HepG2 (cell line): Measurements from ENCODE around the gene UBR3.

Experiments used
- CTCF ChIP-seq: sonication (generic); formaldehyde crosslinking; IDR thresholded peaks from 2 replicates; pipeline ENCODE4 v1.5.0; 2020; ENCODE audit warnings: mild to moderate bottlenecking, missing genetic modification reagents, moderate library complexity
- DR1 ChIP-seq: sonication (generic); formaldehyde crosslinking; IDR thresholded peaks from 2 replicates; pipeline ENCODE4 v1.8.0; 2021; ENCODE audit warnings: mild to moderate bottlenecking, missing genetic modification reagents, inconsistent platforms
- EP300 ChIP-seq, 3 experiments: sonication (generic) in 1 of 3; formaldehyde crosslinking in 1 of 3; IDR thresholded peaks; 2 replicates each; pipeline versions ENCODE4 v1.5.1 to v1.6.1; 2011 to 2020; ENCODE audit warnings: low read depth in 2 of 3, low read length in 2 of 3, borderline replicate concordance in 1 of 3, improper control_type of control experiment in 1 of 3, mild to moderate bottlenecking in 1 of 3, missing genetic modification reagents in 1 of 3, moderate library complexity in 1 of 3
- EZH2 ChIP-seq: conservative IDR thresholded peaks from 2 replicates; pipeline ENCODE4 v1.6.1; 2012; ENCODE audit warnings: mild to moderate bottlenecking, low read depth, low read length, moderate library complexity
- LBX2 ChIP-seq: sonication (generic); formaldehyde crosslinking; IDR thresholded peaks from 2 replicates; pipeline ENCODE4 v1.5.0; 2020; ENCODE audit warnings: missing genetic modification reagents, mild to moderate bottlenecking, borderline replicate concordance
- MAZ ChIP-seq, 2 experiments: sonication (generic) in 1 of 2; formaldehyde crosslinking in 1 of 2; IDR thresholded peaks; 2 replicates each; pipeline versions ENCODE4 v1.5.0 to v1.6.1; 2012 to 2020; ENCODE audit warnings: low read depth in 2 of 2, mild to moderate bottlenecking in 2 of 2, borderline replicate concordance in 1 of 2, improper control_type of control experiment in 1 of 2, low read length in 1 of 2, missing genetic modification reagents in 1 of 2, moderate library complexity in 1 of 2
- MTF1 ChIP-seq: sonication (generic); formaldehyde crosslinking; IDR thresholded peaks from 2 replicates; pipeline ENCODE4 v1.5.0; 2020; ENCODE audit warnings: missing genetic modification reagents
- USF2 ChIP-seq, 2 experiments: sonication (generic) in 1 of 2; formaldehyde crosslinking in 1 of 2; IDR thresholded peaks; 2 replicates each; pipeline versions ENCODE4 v1.5.1 to v1.6.1; 2011 to 2020; ENCODE audit warnings: borderline replicate concordance in 1 of 2, low read depth in 1 of 2, low read length in 1 of 2, mild to moderate bottlenecking in 1 of 2, missing genetic modification reagents in 1 of 2, moderate library complexity in 1 of 2
- ZNF556 ChIP-seq: sonication (generic); formaldehyde crosslinking; IDR thresholded peaks from 2 replicates; pipeline ENCODE4 v1.4.0; 2020; ENCODE audit warnings: mild to moderate bottlenecking, missing genetic modification reagents, borderline replicate concordance
- ZNF629 ChIP-seq: sonication (generic); formaldehyde crosslinking; conservative IDR thresholded peaks from 2 replicates; pipeline ENCODE4 v1.5.0; 2020; ENCODE audit warnings: missing genetic modification reagents
- ZNF792 ChIP-seq: IDR thresholded peaks from 2 replicates; pipeline ENCODE4 v1.6.1; 2016
- TF ChIP-seq, protein P1 (sequence below): sonication (generic); formaldehyde crosslinking; IDR thresholded peaks from 2 replicates; pipeline ENCODE4; 2020; ENCODE audit warnings: missing genetic modification reagents, mild to moderate bottlenecking, borderline replicate concordance
- TF ChIP-seq, protein P2 (sequence below): sonication (generic); formaldehyde crosslinking; IDR thresholded peaks from 2 replicates; pipeline ENCODE4 v1.4.0; 2020; ENCODE audit warnings: missing genetic modification reagents, borderline replicate concordance

DNA sequence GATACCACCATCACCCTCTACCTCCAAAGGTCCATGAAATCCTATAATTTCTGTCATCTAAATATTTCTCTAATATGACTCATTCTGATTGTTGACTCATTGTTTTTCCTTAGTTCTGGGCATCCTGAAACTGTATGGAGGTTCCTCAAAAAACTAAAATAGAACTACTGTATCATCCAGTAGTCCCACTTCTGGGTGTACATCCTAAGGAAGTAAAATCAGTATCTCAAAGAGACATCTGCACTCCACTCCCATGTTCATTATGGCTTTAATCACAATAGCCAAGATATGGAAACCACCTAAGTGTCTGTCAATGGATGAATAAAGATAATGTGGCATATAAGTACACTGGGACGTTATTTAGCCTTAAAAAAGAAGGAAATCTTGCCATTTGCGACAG lies 224.9 kb downstream of the UBR3 start:
- TF ChIP-seq DR1 (no peak), ZNF792 (CRISPR knock-in tag) (no peak), CTCF (CRISPR knock-in tag) (no peak), ZNF556 (CRISPR knock-in tag) (no peak), USF2 (IDR thresholded peaks at IDR 0.05; ENCODE audit: low read depth, low read length) (no peak), USF2 (CRISPR knock-in tag; IDR thresholded peaks at IDR 0.05; ENCODE audit: borderline replicate concordance) (no peak), LBX2 (CRISPR knock-in tag) (no peak), MTF1 (CRISPR knock-in tag) (no peak), MAZ (IDR thresholded peaks at IDR 0.05; ENCODE audit: borderline replicate concordance, low read depth, low read length) (no peak), MAZ (CRISPR knock-in tag; IDR thresholded peaks at IDR 0.05; ENCODE audit: low read depth) (no peak), ZNF629 (CRISPR knock-in tag) (no peak), EP300 (IDR thresholded peaks at IDR 0.05; ENCODE audit: low read depth in 2 of 2, low read length in 2 of 2) (no peak), EP300 (CRISPR knock-in tag; IDR thresholded peaks at IDR 0.05; ENCODE audit: borderline replicate concordance) (no peak), EZH2 (no peak)
- TF ChIP-seq, protein P1, sequence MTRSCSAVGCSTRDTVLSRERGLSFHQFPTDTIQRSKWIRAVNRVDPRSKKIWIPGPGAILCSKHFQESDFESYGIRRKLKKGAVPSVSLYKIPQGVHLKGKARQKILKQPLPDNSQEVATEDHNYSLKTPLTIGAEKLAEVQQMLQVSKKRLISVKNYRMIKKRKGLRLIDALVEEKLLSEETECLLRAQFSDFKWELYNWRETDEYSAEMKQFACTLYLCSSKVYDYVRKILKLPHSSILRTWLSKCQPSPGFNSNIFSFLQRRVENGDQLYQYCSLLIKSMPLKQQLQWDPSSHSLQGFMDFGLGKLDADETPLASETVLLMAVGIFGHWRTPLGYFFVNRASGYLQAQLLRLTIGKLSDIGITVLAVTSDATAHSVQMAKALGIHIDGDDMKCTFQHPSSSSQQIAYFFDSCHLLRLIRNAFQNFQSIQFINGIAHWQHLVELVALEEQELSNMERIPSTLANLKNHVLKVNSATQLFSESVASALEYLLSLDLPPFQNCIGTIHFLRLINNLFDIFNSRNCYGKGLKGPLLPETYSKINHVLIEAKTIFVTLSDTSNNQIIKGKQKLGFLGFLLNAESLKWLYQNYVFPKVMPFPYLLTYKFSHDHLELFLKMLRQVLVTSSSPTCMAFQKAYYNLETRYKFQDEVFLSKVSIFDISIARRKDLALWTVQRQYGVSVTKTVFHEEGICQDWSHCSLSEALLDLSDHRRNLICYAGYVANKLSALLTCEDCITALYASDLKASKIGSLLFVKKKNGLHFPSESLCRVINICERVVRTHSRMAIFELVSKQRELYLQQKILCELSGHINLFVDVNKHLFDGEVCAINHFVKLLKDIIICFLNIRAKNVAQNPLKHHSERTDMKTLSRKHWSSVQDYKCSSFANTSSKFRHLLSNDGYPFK: no peak
- TF ChIP-seq, protein P2, sequence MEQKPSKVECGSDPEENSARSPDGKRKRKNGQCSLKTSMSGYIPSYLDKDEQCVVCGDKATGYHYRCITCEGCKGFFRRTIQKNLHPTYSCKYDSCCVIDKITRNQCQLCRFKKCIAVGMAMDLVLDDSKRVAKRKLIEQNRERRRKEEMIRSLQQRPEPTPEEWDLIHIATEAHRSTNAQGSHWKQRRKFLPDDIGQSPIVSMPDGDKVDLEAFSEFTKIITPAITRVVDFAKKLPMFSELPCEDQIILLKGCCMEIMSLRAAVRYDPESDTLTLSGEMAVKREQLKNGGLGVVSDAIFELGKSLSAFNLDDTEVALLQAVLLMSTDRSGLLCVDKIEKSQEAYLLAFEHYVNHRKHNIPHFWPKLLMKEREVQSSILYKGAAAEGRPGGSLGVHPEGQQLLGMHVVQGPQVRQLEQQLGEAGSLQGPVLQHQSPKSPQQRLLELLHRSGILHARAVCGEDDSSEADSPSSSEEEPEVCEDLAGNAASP: no peak
